HepG2 (cell line): ENCODE data around the gene ROBO2.

Experiments
- CTCF ChIP-seq: sonication (generic); formaldehyde crosslinking; IDR thresholded peaks from 2 replicates; pipeline ENCODE4 v1.5.0; 2020; ENCODE audit warnings: mild to moderate bottlenecking, missing genetic modification reagents, moderate library complexity
- DNMT3B ChIP-seq: conservative IDR thresholded peaks from 2 replicates; pipeline ENCODE4 v1.6.1; 2016; ENCODE audit warnings: missing biosample characterization, control low read depth
- FOXM1 ChIP-seq: sonication (generic); formaldehyde crosslinking; IDR thresholded peaks from 2 replicates; pipeline ENCODE4 v1.5.0; 2020; ENCODE audit warnings: missing genetic modification reagents
- IRF1 ChIP-seq: sonication (generic); formaldehyde crosslinking; IDR thresholded peaks from 2 replicates; pipeline ENCODE4 v1.4.0; 2020; ENCODE audit warnings: low read depth, mild to moderate bottlenecking, missing genetic modification reagents
- POLR2AphosphoS5 ChIP-seq: IDR thresholded peaks from 2 replicates; pipeline ENCODE4 v1.6.1; 2012; ENCODE audit warnings: low read depth, low read length
- ZNF503 ChIP-seq: sonication (generic); formaldehyde crosslinking; IDR thresholded peaks from 2 replicates; pipeline ENCODE4 v1.4.0; 2020; ENCODE audit warnings: missing genetic modification reagents

- TF ChIP-seq IRF1 (CRISPR knock-in tag) (no peak), POLR2AphosphoS5 (no peak), CTCF (CRISPR knock-in tag) (no peak), DNMT3B (CRISPR knock-in tag) (no peak), FOXM1 (CRISPR knock-in tag) (no peak), ZNF503 (CRISPR knock-in tag) (no peak)
These were observed 285.8 kb downstream of the ROBO2 start for GRCh38 chr3:77325702-77326101.
